ENCODE data around the gene RUVBL2.
"Not testable (repeated sequence)": the region's sequence is repeated elsewhere in the genome, so short reads cannot be mapped to it uniquely, and the experiment has no call there.

RUVBL2 gene

GRCh38 chr19:49056101-49056901 is 62.6 kb downstream of the RUVBL2 start:
- no peaks in the 10 kb centered on the region for H3K9me3 ChIP-seq
- peak; percentile 68 for DNase-seq
- peak; percentile 44 for TF ChIP-seq CTCF (IDR thresholded peaks at IDR 0.05; ENCODE audit: low read depth, low read length)
- H3K36me3 ChIP-seq = no peaks in the 10 kb centered on the region
- peaks cover 16% of the 10 kb centered on the region for H3K27me3 ChIP-seq
- peaks cover 12% of the 10 kb centered on the region for H3K4me1 ChIP-seq
- H3K4me3 ChIP-seq (ENCODE audit: low read depth, low read length) = peak overlapping the region; percentile 55

- not testable (repeated sequence) for DNase-seq, H3K9me3 ChIP-seq, H3K36me3 ChIP-seq
- peak overlapping the region; percentile 55 for H3K4me3 ChIP-seq (ENCODE audit: low read depth, low read length)
- H3K4me1 ChIP-seq = peaks cover 12% of the 10 kb centered on the region
- H3K27me3 ChIP-seq = peaks cover 16% of the 10 kb centered on the region
Measured at GRCh38 chr19:49056902-49057596, 63.4 kb downstream of the RUVBL2 start.

GRCh38 chr19:49057636-49058234 is 64.0 kb downstream of the RUVBL2 start, which contains the start of gene CGB7:
TSS of gene CGB7 (minus strand) at chr19:49057749. CDS start at chr19:49055375, 2,374 bp downstream.
- peak within 1 kb of the TSS; percentile 55 for H3K4me3 ChIP-seq (ENCODE audit: low read depth, low read length)
- peak; percentile 77 for DNase-seq
- no peak for TF ChIP-seq CTCF (IDR thresholded peaks at IDR 0.05; ENCODE audit: low read depth, low read length)
- H3K36me3 ChIP-seq = no peaks in the 10 kb centered on the region
- H3K27me3 ChIP-seq = peaks cover 16% of the 10 kb centered on the region
- peaks cover 12% of the 10 kb centered on the region for H3K4me1 ChIP-seq
- H3K9me3 ChIP-seq = no peaks in the 10 kb centered on the region

GRCh38 chr19:49058562-49058961 is 64.9 kb downstream of the RUVBL2 start:
- peaks cover 16% of the 10 kb centered on the region for H3K27me3 ChIP-seq
- H3K9me3 ChIP-seq = no peaks in the 10 kb centered on the region
- no peak overlapping the region for H3K4me3 ChIP-seq (ENCODE audit: low read depth, low read length)
- H3K4me1 ChIP-seq = peaks cover 12% of the 10 kb centered on the region
- TF ChIP-seq CTCF (IDR thresholded peaks at IDR 0.05; ENCODE audit: low read depth, low read length) = no peak
- no peaks in the 10 kb centered on the region for H3K36me3 ChIP-seq
- DNase-seq = peak; percentile 64

GRCh38 chr19:49059053-49059452 is 65.4 kb downstream of the RUVBL2 start:
- Histone ChIP-seq H3K4me3 (ENCODE audit: low read depth, low read length) (no peak overlapping the region), H3K36me3 (no peaks in the 10 kb centered on the region), H3K27me3 (peaks cover 16% of the 10 kb centered on the region), H3K4me1 (peaks cover 12% of the 10 kb centered on the region), H3K9me3 (no peaks in the 10 kb centered on the region)
- TF ChIP-seq CTCF (IDR thresholded peaks at IDR 0.05; ENCODE audit: low read depth, low read length) = no peak
- no peak for DNase-seq

- no peak for DNase-seq
- H3K36me3 ChIP-seq = no peaks in the 10 kb centered on the region
- H3K27me3 ChIP-seq = peaks cover 14% of the 10 kb centered on the region
- no peak for TF ChIP-seq CTCF (IDR thresholded peaks at IDR 0.05; ENCODE audit: low read depth, low read length)
- H3K4me3 ChIP-seq (ENCODE audit: low read depth, low read length) = no peak overlapping the region
- no peaks in the 10 kb centered on the region for H3K9me3 ChIP-seq
- peaks cover 15% of the 10 kb centered on the region for H3K4me1 ChIP-seq
Measured at GRCh38 chr19:49061000-49061399, 67.3 kb downstream of the RUVBL2 start.
